Ovary (tissue), 3 donors: ENCODE results near the gene TXNDC12.

ENCODE experiments used
- POLR2A ChIP-seq: fragments of 450-650 bp; IDR thresholded peaks from one replicate; pipeline ENCODE4 v1.6.1; 2017; ENCODE audit warnings: antibody characterized with exemption, mild to moderate bottlenecking, moderate library complexity
- TF ChIP-seq, protein P1 (sequence below), 3 donors: fragments of 450-650 bp in 2 of 3; fragments of 200-600 bp in 1 of 3; IDR thresholded peaks; one replicate each; pipeline versions ENCODE4 v1.5.1 to v1.8.0; 2016 to 2022; ENCODE audit warnings: antibody characterized with exemption in 3 of 3, mild to moderate bottlenecking in 1 of 3
- donor health status: DM: no; HTN: no; CAD: no.

DNA sequence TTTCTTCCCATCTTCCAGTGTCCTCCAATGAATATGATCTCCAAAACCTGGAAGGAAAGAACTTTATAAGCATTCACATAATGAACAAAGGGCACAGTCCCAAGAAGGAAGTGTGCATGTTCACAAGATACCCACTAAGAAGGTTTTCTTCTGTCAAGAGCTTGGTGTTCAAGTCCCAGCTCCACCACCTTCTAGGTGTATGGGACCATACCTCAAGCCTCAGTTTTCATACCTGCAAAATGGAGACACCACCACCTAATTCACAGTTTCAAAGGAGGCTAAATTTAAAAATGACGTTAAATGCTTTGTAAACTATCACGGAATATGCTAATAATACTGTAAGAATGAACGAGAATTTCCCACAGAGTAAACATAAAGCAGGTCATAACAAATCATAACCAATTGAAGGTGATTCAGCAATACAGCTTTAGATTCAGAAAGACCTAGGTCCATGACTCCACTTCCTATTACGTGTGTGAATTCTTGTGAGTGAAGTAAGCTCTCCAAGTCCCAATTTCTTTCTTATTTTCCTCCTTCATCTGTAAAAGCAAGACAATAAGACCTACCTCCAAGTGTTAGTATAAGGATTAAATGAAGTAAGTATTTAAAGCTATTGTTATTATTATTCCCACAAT is 13.3 kb downstream of the TXNDC12 start:
- no peak for TF ChIP-seq POLR2A
- TF ChIP-seq, protein P1, sequence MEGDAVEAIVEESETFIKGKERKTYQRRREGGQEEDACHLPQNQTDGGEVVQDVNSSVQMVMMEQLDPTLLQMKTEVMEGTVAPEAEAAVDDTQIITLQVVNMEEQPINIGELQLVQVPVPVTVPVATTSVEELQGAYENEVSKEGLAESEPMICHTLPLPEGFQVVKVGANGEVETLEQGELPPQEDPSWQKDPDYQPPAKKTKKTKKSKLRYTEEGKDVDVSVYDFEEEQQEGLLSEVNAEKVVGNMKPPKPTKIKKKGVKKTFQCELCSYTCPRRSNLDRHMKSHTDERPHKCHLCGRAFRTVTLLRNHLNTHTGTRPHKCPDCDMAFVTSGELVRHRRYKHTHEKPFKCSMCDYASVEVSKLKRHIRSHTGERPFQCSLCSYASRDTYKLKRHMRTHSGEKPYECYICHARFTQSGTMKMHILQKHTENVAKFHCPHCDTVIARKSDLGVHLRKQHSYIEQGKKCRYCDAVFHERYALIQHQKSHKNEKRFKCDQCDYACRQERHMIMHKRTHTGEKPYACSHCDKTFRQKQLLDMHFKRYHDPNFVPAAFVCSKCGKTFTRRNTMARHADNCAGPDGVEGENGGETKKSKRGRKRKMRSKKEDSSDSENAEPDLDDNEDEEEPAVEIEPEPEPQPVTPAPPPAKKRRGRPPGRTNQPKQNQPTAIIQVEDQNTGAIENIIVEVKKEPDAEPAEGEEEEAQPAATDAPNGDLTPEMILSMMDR (IDR thresholded peaks at IDR 0.05), result no peak
